ENCODE results near the gene UCK2.

DNA sequence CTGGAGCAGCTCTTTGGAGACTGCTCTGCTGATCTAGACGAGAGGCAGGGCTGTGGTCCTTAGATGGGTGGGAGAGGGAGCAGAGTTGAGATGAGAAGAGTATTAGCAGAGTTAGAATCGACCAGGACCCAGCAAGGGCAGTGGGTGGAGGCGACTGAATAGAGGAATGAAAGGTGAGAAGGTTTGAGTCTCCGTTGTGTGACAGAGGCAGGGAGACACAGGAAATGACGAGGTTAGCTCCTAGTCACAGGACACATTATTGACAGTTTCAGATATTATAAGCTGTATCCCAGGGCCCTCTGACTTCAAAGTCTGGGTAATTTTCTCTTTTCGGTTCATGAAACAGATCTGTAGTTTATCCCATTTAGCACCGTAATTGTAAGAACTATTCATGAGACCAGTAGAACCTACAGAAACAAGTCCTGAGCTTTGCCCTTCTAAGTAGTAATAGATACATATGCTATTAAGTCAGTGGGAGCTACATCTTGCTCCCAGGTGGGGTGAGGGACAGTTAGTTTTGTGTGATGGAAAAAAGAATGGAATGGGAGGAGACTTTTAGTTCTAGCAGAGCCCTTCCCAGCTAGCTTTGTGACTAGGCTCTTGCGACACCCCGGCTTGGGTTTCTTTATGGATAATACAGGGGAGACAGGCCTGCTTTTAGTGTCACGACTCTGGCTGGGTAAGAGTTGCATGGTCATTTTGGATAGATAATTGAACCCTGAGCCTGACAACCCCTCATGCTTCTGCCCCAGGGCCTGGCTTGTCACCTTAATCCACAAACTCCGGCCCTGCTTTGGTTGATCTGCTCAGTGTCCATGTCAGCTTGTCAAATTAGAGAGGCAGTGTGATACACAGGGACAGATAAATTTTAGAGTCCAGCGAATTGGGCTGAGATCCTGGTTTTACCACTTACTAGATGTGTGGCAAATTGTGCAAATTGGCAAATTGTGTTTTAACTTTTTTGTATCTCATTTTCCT lies 70.2 kb downstream of the UCK2 start:
- TF ChIP-seq, protein P1, sequence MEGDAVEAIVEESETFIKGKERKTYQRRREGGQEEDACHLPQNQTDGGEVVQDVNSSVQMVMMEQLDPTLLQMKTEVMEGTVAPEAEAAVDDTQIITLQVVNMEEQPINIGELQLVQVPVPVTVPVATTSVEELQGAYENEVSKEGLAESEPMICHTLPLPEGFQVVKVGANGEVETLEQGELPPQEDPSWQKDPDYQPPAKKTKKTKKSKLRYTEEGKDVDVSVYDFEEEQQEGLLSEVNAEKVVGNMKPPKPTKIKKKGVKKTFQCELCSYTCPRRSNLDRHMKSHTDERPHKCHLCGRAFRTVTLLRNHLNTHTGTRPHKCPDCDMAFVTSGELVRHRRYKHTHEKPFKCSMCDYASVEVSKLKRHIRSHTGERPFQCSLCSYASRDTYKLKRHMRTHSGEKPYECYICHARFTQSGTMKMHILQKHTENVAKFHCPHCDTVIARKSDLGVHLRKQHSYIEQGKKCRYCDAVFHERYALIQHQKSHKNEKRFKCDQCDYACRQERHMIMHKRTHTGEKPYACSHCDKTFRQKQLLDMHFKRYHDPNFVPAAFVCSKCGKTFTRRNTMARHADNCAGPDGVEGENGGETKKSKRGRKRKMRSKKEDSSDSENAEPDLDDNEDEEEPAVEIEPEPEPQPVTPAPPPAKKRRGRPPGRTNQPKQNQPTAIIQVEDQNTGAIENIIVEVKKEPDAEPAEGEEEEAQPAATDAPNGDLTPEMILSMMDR (IDR thresholded peaks at IDR 0.05) = no peak
- TF ChIP-seq POLR2A (IDR thresholded peaks at IDR 0.05) (no peak), POLR2AphosphoS5 (IDR thresholded peaks at IDR 0.05) (no peak), EP300 (IDR thresholded peaks at IDR 0.05) (no peak)
